HG03196 (cell line): ENCODE data around the gene APOL6.

Experiments used
- ATAC-seq: cut with Tn5 transposase; IDR thresholded peaks from one replicate; pipeline ENCODE4 v1.9.1; 2021; ENCODE audit not compliant: unreplicated experiment

The APOL6 gene

DNA sequence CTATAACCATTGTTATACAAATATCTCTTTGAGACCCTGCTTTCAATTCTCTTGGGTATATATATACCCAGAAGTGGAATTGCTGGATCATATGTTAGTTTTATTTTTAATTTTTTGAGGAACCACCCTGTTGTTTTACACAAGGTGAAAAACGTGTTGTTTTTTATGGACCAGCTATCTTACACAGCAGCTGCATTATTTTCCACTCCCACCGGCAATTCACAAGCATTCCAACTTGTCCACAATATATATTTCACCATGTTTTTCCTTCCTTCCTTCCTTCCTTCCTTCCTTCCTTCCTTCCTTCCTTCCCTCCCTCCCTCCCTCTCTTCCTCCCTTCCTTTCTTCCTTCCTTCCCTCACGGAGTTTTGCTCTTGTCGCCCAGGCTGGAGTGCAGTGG is 63.1 kb downstream of the APOL6 start:
- no peak for ATAC-seq

DNA sequence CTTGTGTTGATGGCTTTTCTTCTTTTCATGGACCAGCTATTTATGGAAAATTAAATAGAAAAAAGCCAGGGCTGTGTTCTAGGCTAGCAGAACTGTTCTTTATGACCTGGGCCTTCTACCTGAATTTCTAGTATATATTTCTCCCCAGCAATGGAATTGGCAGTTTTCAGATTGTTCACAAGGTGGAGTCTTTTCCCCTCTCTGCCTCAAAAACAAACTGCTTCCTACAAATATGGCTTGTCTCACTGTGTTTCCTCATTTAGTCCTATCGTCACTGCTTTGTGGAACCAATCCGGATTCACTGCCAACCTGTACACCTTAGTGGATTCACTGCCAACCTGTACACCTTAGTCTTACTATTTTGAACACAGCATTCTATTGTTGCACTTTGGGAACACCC is 64.4 kb downstream of the APOL6 start:
- ATAC-seq = no peak

DNA sequence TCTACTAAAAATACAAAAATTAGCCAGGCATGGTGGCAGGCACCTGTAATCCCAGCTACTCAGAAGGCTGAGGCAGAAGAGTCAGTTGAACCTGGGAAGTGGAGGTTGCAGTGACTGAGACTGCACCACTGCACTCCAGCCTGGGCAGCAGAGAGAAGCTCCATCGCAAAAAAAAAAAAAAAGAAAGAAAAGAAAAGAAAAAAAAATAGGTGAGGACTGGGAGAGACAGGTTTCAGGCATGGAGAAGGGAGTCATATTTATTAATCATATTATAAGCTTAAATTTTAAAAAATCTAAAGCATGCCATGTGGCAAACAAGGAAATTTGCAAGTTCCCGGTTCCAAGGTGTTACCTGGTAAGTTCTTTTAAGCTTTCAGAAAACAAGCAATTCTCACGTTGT is 69.3 kb downstream of the APOL6 start, which contains the start of gene APOL5:
Gene APOL5 (plus strand): TSS at position 301 of the 400 bp plus-strand sequence. CDS start 0 bp downstream, at position 301.
- no peak for ATAC-seq
